GM12878 (cell line): ENCODE measurements around the gene FMNL2. TPM values are rescaled to one million over a fixed set of nuclear protein-coding genes. Genes with fewer than 3 reads are reported as not detected.

Source experiments
- ATAC-seq: fragments of 200-7000 bp; cut with Tn5 transposase; 3 replicates; pipeline ENCODE4 v1.9.1; 2020; ENCODE audit warnings: mild to moderate bottlenecking, moderate library complexity
- Bru-seq: library from RNA; stranded (reverse); fragments of 400-500 nt; gene quantifications from one replicate; lab custom pipeline; 2021; lab: Mats Ljungman, UMichigan
- BruChase-seq, 2 experiments: library from RNA; stranded (reverse); fragments of 400-500 nt; gene quantifications; one replicate each; lab custom pipeline; 2021; lab: Mats Ljungman, UMichigan
- BruUV-seq: library from RNA; stranded (reverse); fragments of 400-500 nt; replicated peaks from 2 replicates; lab custom pipeline; 2021; lab: Mats Ljungman, UMichigan
- CTCF ChIA-PET: fragments of 300-600 bp; sonication (Branson Sonifier 250); formaldehyde crosslinking; extraction: SDS; loops from one replicate; lab custom pipeline; 2021; ENCODE audit warnings: inconsistent platforms; lab: Yijun Ruan, JAX
- POLR2A ChIA-PET: fragments of 350-600 bp; formaldehyde crosslinking; extraction: SDS; loops from one replicate; lab custom pipeline; 2021; ENCODE audit warnings: inconsistent platforms; lab: Charles Lee
- RAD21 ChIA-PET: fragments of 300-600 bp; sonication (Branson Sonifier 250); formaldehyde crosslinking; loops from one replicate; lab custom pipeline; 2023; ENCODE audit warnings: antibody characterized with exemption; ENCODE audit not compliant: unreplicated experiment; lab: Charles Lee
- SMC1A ChIA-PET: fragments of 300-600 bp; sonication (Branson Sonifier 250); formaldehyde crosslinking; loops from one replicate; lab custom pipeline; 2023; ENCODE audit not compliant: unreplicated experiment, uncharacterized antibody; lab: Charles Lee
- DNase-seq: peaks from one replicate; pipeline ENCODE4 v3.0.0-alpha.2; 2011; ENCODE audit warnings: low read depth, low spot score
- FAIRE-seq: peaks from 3 replicates; lab custom pipeline; 2011; peaks lifted over from hg19 to GRCh38; lab: Jason Lieb, UNC
- H2AFZ ChIP-seq: 2 replicates; pipeline ENCODE4 v1.6.0; 2011; ENCODE audit warnings: low read depth, low read length, control low read depth; ENCODE audit not compliant: control insufficient read depth
- H3K27ac ChIP-seq: 2 replicates; pipeline ENCODE4 v1.5.1; 2011; ENCODE audit warnings: control low read depth; ENCODE audit not compliant: control insufficient read depth, insufficient read depth
- H3K27me3 ChIP-seq, 2 experiments: replicated peaks in 1 of 2; 2 replicates each; pipeline versions ENCODE4 v1.6.0 to v1.6.1; 2011; ENCODE audit warnings: low read length in 1 of 2; ENCODE audit not compliant: control insufficient read depth in 2 of 2, insufficient read depth in 2 of 2
- H3K36me3 ChIP-seq, 2 experiments: 2 replicates each; pipeline ENCODE4 v1.5.1; 2011; ENCODE audit warnings: low read length in 1 of 2; ENCODE audit not compliant: control insufficient read depth in 2 of 2, insufficient read depth in 2 of 2
- H3K4me1 ChIP-seq: 2 replicates; pipeline ENCODE4 v1.6.1; 2011; ENCODE audit warnings: mild to moderate bottlenecking, low read length, moderate library complexity, mixed read lengths; ENCODE audit not compliant: control insufficient read depth, insufficient read depth
- H3K4me2 ChIP-seq: 2 replicates; pipeline ENCODE4 v1.6.0; 2011; ENCODE audit warnings: control low read depth; ENCODE audit not compliant: control insufficient read depth, insufficient read depth
- H3K4me3 ChIP-seq: fragments of 200-600 bp; sonication (generic); 2 replicates; pipeline ENCODE4 v1.5.1; 2016
- H3K79me2 ChIP-seq: 2 replicates; pipeline ENCODE4 v1.6.0; 2011; ENCODE audit warnings: low read length; ENCODE audit not compliant: control insufficient read depth, insufficient read depth
- H3K9ac ChIP-seq: 2 replicates; pipeline ENCODE4 v1.8.0; 2011; ENCODE audit warnings: low read length, control low read depth, mixed read lengths; ENCODE audit not compliant: control insufficient read depth, insufficient read depth
- H3K9me3 ChIP-seq: replicated peaks from 3 replicates; pipeline ENCODE4 v1.5.1; 2011; ENCODE audit warnings: mild to moderate bottlenecking, low read length; ENCODE audit not compliant: control insufficient read depth, insufficient read depth
- H4K20me1 ChIP-seq: 2 replicates; pipeline ENCODE4 v1.6.0; 2011; ENCODE audit not compliant: control insufficient read depth, insufficient read depth
- BHLHE40 ChIP-seq, 2 experiments: fragments of 450-650 bp in 1 of 2; IDR thresholded peaks; 2 replicates each; pipeline ENCODE4 v1.6.1; 2011 to 2017; ENCODE audit warnings: low read depth in 2 of 2, borderline replicate concordance in 1 of 2, improper control_type of control experiment in 1 of 2, low read length in 1 of 2, mild to moderate bottlenecking in 1 of 2
- CREB1 ChIP-seq: IDR thresholded peaks from 2 replicates; pipeline ENCODE4 v1.6.1; 2012; ENCODE audit warnings: low read depth, mild to moderate bottlenecking, inconsistent platforms
- DPF2 ChIP-seq: fragments of 450-650 bp; IDR thresholded peaks from 2 replicates; pipeline ENCODE4 v1.6.1; 2017; ENCODE audit warnings: mild to moderate bottlenecking
- IKZF2 ChIP-seq, 2 experiments: fragments of 450-650 bp; IDR thresholded peaks; 2 replicates each; pipeline ENCODE4 v1.6.1; 2017; ENCODE audit warnings: mild to moderate bottlenecking in 2 of 2, moderate library complexity in 2 of 2
- MEF2B ChIP-seq: fragments of 450-650 bp; IDR thresholded peaks from 2 replicates; pipeline ENCODE4 v1.6.1; 2018; ENCODE audit warnings: mild to moderate bottlenecking, moderate library complexity; ENCODE audit not compliant: partially characterized antibody, poor library complexity, severe bottlenecking
- MTA3 ChIP-seq: IDR thresholded peaks from 2 replicates; pipeline ENCODE4 v1.6.1; 2012; ENCODE audit warnings: low read length, inconsistent platforms, borderline replicate concordance
- PML ChIP-seq: IDR thresholded peaks from 2 replicates; pipeline ENCODE4 v1.6.1; 2012; ENCODE audit warnings: low read length, inconsistent platforms
- POLR2AphosphoS5 ChIP-seq: IDR thresholded peaks from 2 replicates; pipeline ENCODE4 v1.6.1; 2011; ENCODE audit warnings: mild to moderate bottlenecking, low read length, inconsistent platforms
- RB1 ChIP-seq: fragments of 450-650 bp; formaldehyde crosslinking; IDR thresholded peaks from 2 replicates; pipeline ENCODE4 v1.6.1; 2017; ENCODE audit warnings: mild to moderate bottlenecking, borderline replicate concordance
- RELB ChIP-seq: fragments of 450-650 bp; IDR thresholded peaks from 2 replicates; pipeline ENCODE4 v1.6.1; 2017; ENCODE audit warnings: low read depth, mild to moderate bottlenecking, moderate library complexity
- RFX5 ChIP-seq: IDR thresholded peaks from 2 replicates; pipeline ENCODE4 v1.6.1; 2011; ENCODE audit warnings: low read depth, low read length, improper control_type of control experiment
- SMARCA5 ChIP-seq: fragments of 450-650 bp; IDR thresholded peaks from 2 replicates; pipeline ENCODE4 v1.6.1; 2017; ENCODE audit warnings: mild to moderate bottlenecking
- SPI1 ChIP-seq: IDR thresholded peaks from 2 replicates; pipeline ENCODE4 v1.6.1; 2011; ENCODE audit warnings: low read depth, mild to moderate bottlenecking, low read length, moderate library complexity, borderline replicate concordance; ENCODE audit not compliant: insufficient read depth
- STAT1 ChIP-seq: fragments of 450-650 bp; conservative IDR thresholded peaks from 2 replicates; pipeline ENCODE4 v1.6.1; 2014; ENCODE audit warnings: antibody characterized with exemption, mild to moderate bottlenecking
- TCF12 ChIP-seq: IDR thresholded peaks from 2 replicates; pipeline ENCODE4 v1.6.1; 2011; ENCODE audit warnings: low read depth, mild to moderate bottlenecking, low read length
- ZZZ3 ChIP-seq: IDR thresholded peaks from 2 replicates; pipeline ENCODE4 v1.6.1; 2011; ENCODE audit warnings: low read depth; ENCODE audit not compliant: control insufficient read depth, insufficient read length
- WGBS: methylation state at CpG from one replicate; pipeline ENCODE4 v1.1.6; 2016; ENCODE audit warnings: low lambda C conversion rate; ENCODE audit not compliant: insufficient replicate concordance, insufficient coverage; ENCODE audit errors: missing lambda C conversion rate; 5-methylcytosine and 5-hydroxymethylcytosine counted together
- in situ Hi-C: fragments of 300-500 bp; cut with MboI; formaldehyde crosslinking; loops from 9 replicates; pipeline ENCODE4 v1.14.3; 2018; ENCODE audit warnings: mixed read lengths
- intact Hi-C: fragments of 100-400 bp; cut with micrococcal nuclease; formaldehyde crosslinking; loops from one replicate; pipeline ENCODE4 v1.14.2; 2022; ENCODE audit not compliant: unreplicated experiment
- long read RNA-seq, 2 experiments: library from polyadenylated mRNA; unstranded; transcript quantifications; one replicate each; pipeline ENCODE4 v2.0.0, GENCODE V29; 2019 to 2020
- polyA minus RNA-seq, 3 experiments: library from RNA; depleted of rRNA, polyadenylated mRNA; stranded (reverse); fragments of >200 nt; gene quantifications; 2 replicates each; pipeline ENCODE4 v1.2.3, GENCODE V29; 2011
- polyA plus RNA-seq, 11 experiments: library from polyadenylated mRNA; depleted of rRNA in 4 of 11; unstranded in 6 of 11; stranded (reverse) in 5 of 11; fragments of >200 nt; fragmentation: Nextera tagmentation in 4 of 11; fragmentation: Illumina TruSeq in 1 of 11; extraction: Ambion mirVana in 4 of 11; extraction: Trizol in 1 of 11; gene quantifications; 1 replicate in 1 of 11; 2 replicates in 10 of 11; pipeline versions ENCODE4 v1.2.1 to v1.2.3, GENCODE V29; 2011 to 2016; ENCODE audit warnings: inconsistent platforms in 2 of 11, missing spikeins in 2 of 11, low read depth in 1 of 11
- total RNA-seq, 4 experiments: library from RNA; depleted of rRNA in 3 of 4; stranded (reverse); fragments of >200 nt in 3 of 4; fragmentation: Illumina TruSeq in 1 of 4; extraction: Trizol in 1 of 4; gene quantifications; 2 replicates each; pipeline versions ENCODE4 v1.2.1 to v1.2.3, GENCODE V29; 2013 to 2021
- TF ChIP-seq, protein P1 (sequence below): IDR thresholded peaks from 2 replicates; pipeline ENCODE4 v1.6.1; 2012; ENCODE audit warnings: low read depth, low read length, improper control_type of control experiment

Gene FMNL2
- 99.8 and 111 TPM in 2 replicates for total RNA-seq (2013; cell fraction: nucleolus; rRNA removed)
- total RNA-seq (2014; rRNA removed) (0.34 and 0.71 TPM in 2 replicates), total RNA-seq (2014; rRNA removed; fragmentation: Illumina TruSeq; extraction: Trizol) (0.36 and 0.37 TPM in 2 replicates), total RNA-seq (2021) (0.53 and 0.64 TPM in 2 replicates), polyA plus RNA-seq (2011; rRNA removed) (9.9 and 13.7 TPM in 2 replicates), polyA plus RNA-seq (2014; fragmentation: Illumina TruSeq; extraction: Trizol) (0.43 and 0.51 TPM in 2 replicates), polyA plus RNA-seq (2014; fragmentation: Nextera tagmentation; extraction: Ambion mirVana) (under 1 TPM; 0.13 to 0.19 TPM), polyA plus RNA-seq (2014; rRNA removed) (0.24 and 0.35 TPM in 2 replicates), polyA plus RNA-seq (2016; fragmentation: Nextera tagmentation; extraction: Ambion mirVana) (under 1 TPM; 0.30 to 0.35 TPM), polyA minus RNA-seq (2011; rRNA and poly(A)+ RNA removed) (5.7 and 9.1 TPM in 2 replicates), Bru-seq, nascent RNA (percentile 68 among the genes with signal in this experiment), BruChase-seq, experiment 1, labeled RNA remaining after a 6-hour chase (percentile 68 among the genes with signal in this experiment), BruChase-seq, experiment 2, labeled RNA remaining after a 2-hour chase (percentile 68 among the genes with signal in this experiment)
- polyA plus RNA-seq (2011; ENCODE audit: low read depth) = 1.1 TPM
- 2.3 and 2.7 TPM in 2 replicates for polyA plus RNA-seq (2011; cell fraction: cytosol; rRNA removed)
- polyA plus RNA-seq (2011; cell fraction: nucleus; rRNA removed) = 19.2 and 21.3 TPM in 2 replicates
- 1.5 and 2.5 TPM in 2 replicates for polyA plus RNA-seq (2012)
- 1.6 and 2.3 TPM in 2 replicates for polyA minus RNA-seq (2011; cell fraction: cytosol; rRNA and poly(A)+ RNA removed)
- polyA minus RNA-seq (2011; cell fraction: nucleus; rRNA and poly(A)+ RNA removed) = 8.1 and 8.4 TPM in 2 replicates
- long read RNA-seq, experiment 1, partial matches to known transcripts = 0 of 1 reads
- long read RNA-seq, experiment 1, other reads (novel, unspliced or antisense) = 1 of 1 reads
- long read RNA-seq, experiment 2, partial matches to known transcripts = 1 of 5 reads
- long read RNA-seq, experiment 2, other reads (novel, unspliced or antisense) = 4 of 5 reads

DNA sequence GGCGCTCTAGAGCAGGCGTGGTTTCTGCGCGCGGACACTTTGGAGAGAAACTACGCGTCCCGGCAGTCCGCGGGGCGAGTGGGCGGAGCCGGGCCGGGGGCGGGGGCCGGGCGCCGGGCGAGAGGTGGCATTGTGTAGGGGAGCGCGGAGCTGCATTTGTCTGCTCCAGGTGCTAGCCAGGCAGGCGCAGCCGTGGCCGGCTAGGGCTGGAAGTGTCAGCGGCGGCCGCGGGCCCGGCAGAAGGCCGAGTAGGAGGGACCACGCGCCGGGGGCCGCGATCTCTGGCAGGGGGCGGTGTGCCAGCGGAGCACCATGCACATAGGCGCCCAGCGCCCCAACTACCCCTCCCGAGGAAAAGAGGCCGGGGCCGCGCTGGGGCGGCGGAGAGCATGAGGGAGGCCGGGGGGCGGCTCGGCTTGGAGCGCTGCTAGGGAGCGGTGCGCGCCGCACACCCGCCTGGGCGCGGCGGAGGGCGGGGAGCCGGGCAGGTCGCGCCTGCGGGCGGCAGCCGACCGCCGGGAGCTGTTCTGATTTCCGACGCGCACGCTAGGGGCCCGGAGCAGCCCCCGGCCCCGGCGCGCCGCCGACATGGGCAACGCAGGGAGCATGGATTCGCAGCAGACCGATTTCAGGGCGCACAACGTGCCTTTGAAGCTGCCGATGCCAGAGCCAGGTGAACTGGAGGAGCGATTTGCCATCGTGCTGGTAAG lies at the start of gene FMNL2:
TSS of gene FMNL2 (plus strand) at position 159 of the 710 bp plus-strand sequence.
- H3K4me3 ChIP-seq = peak within 1 kb of the TSS; percentile 76
- peak within 1 kb of the TSS; percentile 62 for H3K9ac ChIP-seq
- no peaks in the 10 kb centered on the region for H3K36me3 ChIP-seq
- no TSS peak for BruUV-seq
- peak within 1 kb of the TSS; percentile 35; the same call in 1 of the 2 replicates for H3K27ac ChIP-seq
- ChIA-PET RAD21 (interaction anchor here (0.6 to 3.4 kb wide), 11 partner anchors 32 to 219 kb away, joined by 3 to 11 read pairs (median 3); no protein-coding TSS in a partner anchor), SMC1A (interaction anchor here (0.9 to 3.3 kb wide), 2 partner anchors 72 to 300 kb away, joined by 3 to 21 read pairs; no protein-coding TSS in a partner anchor), POLR2A (interaction anchor here (1.2 kb wide), 1 partner anchor 278 kb away, joined by 4 read pairs; no protein-coding TSS in a partner anchor), CTCF (interaction anchor here (1.1 to 2.5 kb wide), 4 partner anchors 72 to 300 kb away, joined by 3 to 13 read pairs (median 4); no protein-coding TSS in a partner anchor)
- WGBS = under 1% methylated on average over 51 of the region's 85 CpGs
- H3K9me3 ChIP-seq = no peaks in the 10 kb centered on the region
- no peak for FAIRE-seq
- H2AFZ ChIP-seq = peak within 1 kb of the TSS; percentile 92
- intact Hi-C loops (loop anchor here (2.0 to 5.0 kb wide), 9 partner anchors 72 to 302 kb away; partner anchors contain the start of gene STAM2), in situ Hi-C loops (loop anchor here (10.0 kb wide), 1 partner anchor 300 kb away; no protein-coding TSS in a partner anchor)
- no peaks in the 10 kb centered on the region for H3K27me3 ChIP-seq
- peaks cover 14% of the 10 kb centered on the region for H3K79me2 ChIP-seq
- no peaks in the 10 kb centered on the region for H3K4me1 ChIP-seq
- H4K20me1 ChIP-seq = no peaks in the 10 kb centered on the region
- peak; percentile 90 for ATAC-seq
- peak; percentile 24 for DNase-seq
- peak within 1 kb of the TSS; percentile 66 for H3K4me2 ChIP-seq
- no peak for TF ChIP-seq STAT1
- no peak for TF ChIP-seq RFX5
- TF ChIP-seq, protein P1, sequence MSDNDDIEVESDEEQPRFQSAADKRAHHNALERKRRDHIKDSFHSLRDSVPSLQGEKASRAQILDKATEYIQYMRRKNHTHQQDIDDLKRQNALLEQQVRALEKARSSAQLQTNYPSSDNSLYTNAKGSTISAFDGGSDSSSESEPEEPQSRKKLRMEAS = 0 out of 2 replicates have a peak, but pooled peaks have one; percentile 20
- TF ChIP-seq IKZF2 (IDR thresholded peaks at IDR 0.05) = no peak
- TF ChIP-seq POLR2AphosphoS5 = peak; percentile 54; the same call in 1 of the 2 replicates
- 0 out of 2 replicates have a peak, but pooled peaks have one; percentile 30 for TF ChIP-seq RB1
- no peak for TF ChIP-seq SPI1
- peak; percentile 79; the same call in 1 of the 2 replicates for TF ChIP-seq DPF2
- TF ChIP-seq ZZZ3 = no peak
- TF ChIP-seq BHLHE40 (IDR thresholded peaks at IDR 0.05; ENCODE audit: borderline replicate concordance in 1 of 2, low read depth in 2 of 2, low read length in 1 of 2) = peak in 1 of 2 experiments; percentile 65; a peak in 2 of 4 replicates
- TF ChIP-seq PML = no peak
- TF ChIP-seq CREB1 = peak; percentile 79; the same call in 1 of the 2 replicates
- TF ChIP-seq MEF2B = peak; percentile 10
- TF ChIP-seq TCF12 = peak; percentile 30; the same call in 1 of the 2 replicates
- 0 out of 2 replicates have a peak, but pooled peaks have one; percentile 41 for TF ChIP-seq SMARCA5
- TF ChIP-seq RELB = no peak
- no peak for TF ChIP-seq MTA3
